HG03342 (cell line): ENCODE measurements around the gene RETNLB.

ENCODE experiments used
- ATAC-seq: cut with Tn5 transposase; IDR thresholded peaks from one replicate; pipeline ENCODE4 v1.9.1; 2021; ENCODE audit warnings: mild to moderate bottlenecking, moderate library complexity; ENCODE audit not compliant: unreplicated experiment

Gene RETNLB

GRCh38 chr3:108757404-108757982 is at the start of gene RETNLB:
Gene RETNLB (minus strand): TSS chr3:108757410. CDS start chr3:108757185, 225 bp downstream.
- ATAC-seq, result no peak

- ATAC-seq, result no peak
Measured at GRCh38 chr3:108806316-108806715, 49.1 kb upstream of the RETNLB start.

- no peak for ATAC-seq
Measured at GRCh38 chr3:108804966-108805365, 47.8 kb upstream of the RETNLB start.

- ATAC-seq, result no peak
Measured at GRCh38 chr3:108804437-108804836, 47.2 kb upstream of the RETNLB start.

GRCh38 chr3:108791473-108791872 is 34.3 kb upstream of the RETNLB start:
- ATAC-seq, result no peak

GRCh38 chr3:108780235-108780634 is 23.0 kb upstream of the RETNLB start:
- no peak for ATAC-seq

GRCh38 chr3:108779496-108779895 is 22.3 kb upstream of the RETNLB start:
- no peak for ATAC-seq

GRCh38 chr3:108775649-108776048 is 18.4 kb upstream of the RETNLB start:
- no peak for ATAC-seq

- no peak for ATAC-seq
Measured at GRCh38 chr3:108767253-108767652, 10.0 kb upstream of the RETNLB start.

- ATAC-seq, result no peak
Measured at GRCh38 chr3:108755686-108756085, 1.5 kb downstream of the RETNLB start.

- ATAC-seq, result no peak
Measured at GRCh38 chr3:108744762-108745161, 12.4 kb downstream of the RETNLB start.

- ATAC-seq, result no peak
Measured at GRCh38 chr3:108742929-108743328, 14.3 kb downstream of the RETNLB start.

- no peak for ATAC-seq
Measured at GRCh38 chr3:108736821-108737220, 20.4 kb downstream of the RETNLB start.

GRCh38 chr3:108728934-108729333 is 28.3 kb downstream of the RETNLB start:
- no peak for ATAC-seq

- no peak for ATAC-seq
Measured at GRCh38 chr3:108728105-108728504, 29.1 kb downstream of the RETNLB start.

GRCh38 chr3:108724101-108724500 is 33.1 kb downstream of the RETNLB start:
- ATAC-seq, result no peak

- ATAC-seq, result no peak
Measured at GRCh38 chr3:108722724-108723123, 34.5 kb downstream of the RETNLB start.

- no peak for ATAC-seq
Measured at GRCh38 chr3:108719178-108719806, 37.9 kb downstream of the RETNLB start.

- no peak for ATAC-seq
Measured at GRCh38 chr3:108718454-108718853, 38.8 kb downstream of the RETNLB start.

- no peak for ATAC-seq
Measured at GRCh38 chr3:108713816-108714215, 43.4 kb downstream of the RETNLB start.

GRCh38 chr3:108713009-108713516 is 44.1 kb downstream of the RETNLB start:
- no peak for ATAC-seq
